Suprapubic skin (tissue), 4 donors: Measurements from ENCODE around the gene FNDC8. TPM values are rescaled to one million over a fixed set of nuclear protein-coding genes. Genes with fewer than 3 reads are reported as not detected.
"Not testable (repeated sequence)": the region's sequence is repeated elsewhere in the genome, so short reads cannot be mapped to it uniquely, and the experiment has no call there.

Source experiments
- DNase-seq, 2 donors: peaks; one replicate each; pipeline ENCODE4 v3.0.0-alpha.2; 2019; ENCODE audit warnings: low spot score in 2 of 2
- H3K27ac ChIP-seq: fragments of 200-600 bp; sonication (generic); one replicate; pipeline ENCODE4 v1.5.1; 2019
- H3K27me3 ChIP-seq: fragments of 200-600 bp; sonication (generic); one replicate; pipeline ENCODE4 v1.5.1; 2019
- H3K36me3 ChIP-seq: fragments of 200-600 bp; sonication (generic); one replicate; pipeline ENCODE4 v1.5.1; 2019
- H3K4me1 ChIP-seq: fragments of 200-600 bp; sonication (generic); one replicate; pipeline ENCODE4 v1.5.1; 2019
- H3K4me3 ChIP-seq: fragments of 200-600 bp; sonication (generic); one replicate; pipeline ENCODE4 v1.5.1; 2019; ENCODE audit warnings: mild to moderate bottlenecking
- H3K9me3 ChIP-seq: fragments of 200-600 bp; sonication (generic); one replicate; pipeline ENCODE4 v1.5.1; 2019
- EP300 ChIP-seq: sonication (generic); formaldehyde crosslinking; IDR thresholded peaks from one replicate; pipeline ENCODE4 v1.6.1; 2017; ENCODE audit warnings: antibody characterized with exemption
- POLR2A ChIP-seq, 2 donors: fragments of 450-650 bp; IDR thresholded peaks; one replicate each; pipeline ENCODE4 v1.6.1; 2017; ENCODE audit warnings: antibody characterized with exemption in 2 of 2, mild to moderate bottlenecking in 2 of 2, moderate library complexity in 2 of 2
- POLR2AphosphoS5 ChIP-seq, 3 donors: sonication (generic); formaldehyde crosslinking; IDR thresholded peaks; one replicate each; pipeline ENCODE4 v1.6.1; 2017; ENCODE audit warnings: antibody characterized with exemption in 3 of 3
- WGBS: methylation state at CpG from one replicate; pipeline ENCODE4 v1.1.5; 2018; 5-methylcytosine and 5-hydroxymethylcytosine counted together
- total RNA-seq, 4 donors: library from RNA; depleted of rRNA; stranded (reverse); fragments of >200 nt; gene quantifications; one replicate each; pipeline ENCODE4 v1.1.0, GENCODE V29; 2016
- TF ChIP-seq, protein P1 (sequence below), 2 donors: fragments of 200-600 bp in 1 of 2; fragments of 450-650 bp in 1 of 2; sonication (generic) in 1 of 2; IDR thresholded peaks; one replicate each; pipeline ENCODE4 v1.5.1; 2016 to 2019; ENCODE audit warnings: antibody characterized with exemption in 2 of 2, mild to moderate bottlenecking in 1 of 2, moderate library complexity in 1 of 2

The FNDC8 gene
- total RNA-seq, 4 donors from 2014 or later = not detected

DNA sequence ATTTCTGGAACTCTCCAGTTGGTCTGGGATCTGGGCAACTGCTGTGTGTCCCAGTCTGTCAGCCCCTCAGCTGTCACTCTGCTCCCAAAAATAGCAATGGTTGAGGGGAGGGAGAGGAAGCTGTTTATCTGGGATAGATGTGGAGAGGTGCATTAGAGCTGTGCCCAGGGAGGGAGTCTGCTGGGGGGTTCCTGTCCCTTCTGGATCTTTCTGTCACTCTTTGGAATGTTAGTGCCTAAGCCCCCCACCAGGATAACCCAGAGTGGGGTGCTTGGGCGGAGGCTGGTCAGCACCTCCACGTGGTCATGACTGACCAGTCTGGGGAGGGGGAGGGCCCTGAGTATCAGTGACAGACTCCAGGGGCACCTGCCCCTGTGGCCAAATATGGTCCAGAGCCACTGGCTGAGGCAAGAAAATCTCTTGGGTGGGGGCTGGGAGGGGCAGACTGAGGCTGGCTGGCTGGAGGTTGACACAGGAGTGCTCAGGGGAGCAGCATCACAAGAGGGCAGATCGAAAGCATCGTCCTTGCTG lies 26.0 kb downstream of the FNDC8 start, which contains the start of gene UNC45B:
Gene UNC45B, plus strand, starts transcription at position 443 of the 531 bp plus-strand sequence. CDS start 447 bp downstream, outside the sequence.
- no peak for DNase-seq
- TF ChIP-seq POLR2A (IDR thresholded peaks at IDR 0.05) = no peak
- TF ChIP-seq POLR2AphosphoS5 (IDR thresholded peaks at IDR 0.05) = no peak
- no peak for TF ChIP-seq EP300
- TF ChIP-seq, protein P1, sequence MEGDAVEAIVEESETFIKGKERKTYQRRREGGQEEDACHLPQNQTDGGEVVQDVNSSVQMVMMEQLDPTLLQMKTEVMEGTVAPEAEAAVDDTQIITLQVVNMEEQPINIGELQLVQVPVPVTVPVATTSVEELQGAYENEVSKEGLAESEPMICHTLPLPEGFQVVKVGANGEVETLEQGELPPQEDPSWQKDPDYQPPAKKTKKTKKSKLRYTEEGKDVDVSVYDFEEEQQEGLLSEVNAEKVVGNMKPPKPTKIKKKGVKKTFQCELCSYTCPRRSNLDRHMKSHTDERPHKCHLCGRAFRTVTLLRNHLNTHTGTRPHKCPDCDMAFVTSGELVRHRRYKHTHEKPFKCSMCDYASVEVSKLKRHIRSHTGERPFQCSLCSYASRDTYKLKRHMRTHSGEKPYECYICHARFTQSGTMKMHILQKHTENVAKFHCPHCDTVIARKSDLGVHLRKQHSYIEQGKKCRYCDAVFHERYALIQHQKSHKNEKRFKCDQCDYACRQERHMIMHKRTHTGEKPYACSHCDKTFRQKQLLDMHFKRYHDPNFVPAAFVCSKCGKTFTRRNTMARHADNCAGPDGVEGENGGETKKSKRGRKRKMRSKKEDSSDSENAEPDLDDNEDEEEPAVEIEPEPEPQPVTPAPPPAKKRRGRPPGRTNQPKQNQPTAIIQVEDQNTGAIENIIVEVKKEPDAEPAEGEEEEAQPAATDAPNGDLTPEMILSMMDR (IDR thresholded peaks at IDR 0.05) = no peak
- H3K27me3 ChIP-seq = peaks cover 9% of the 10 kb centered on the region
- H3K9me3 ChIP-seq = no peaks in the 10 kb centered on the region
- no peak within 1 kb of the TSS for H3K4me3 ChIP-seq
- no peaks in the 10 kb centered on the region for H3K4me1 ChIP-seq
- H3K27ac ChIP-seq = no peak within 1 kb of the TSS
- WGBS = 100% methylated on average over 2 of the region's 4 CpGs
- no peaks in the 10 kb centered on the region for H3K36me3 ChIP-seq

GRCh38 chr17:35148144-35148543 lies 26.7 kb downstream of the FNDC8 start:
- 100% methylated on average over 1 of the region's 9 CpGs for WGBS
- TF ChIP-seq POLR2AphosphoS5 (IDR thresholded peaks at IDR 0.05) = no peak
- no peak for TF ChIP-seq POLR2A (IDR thresholded peaks at IDR 0.05)
- no peak for DNase-seq
- Histone ChIP-seq H3K4me1 (no peaks in the 10 kb centered on the region), H3K27ac (no peak overlapping the region), H3K36me3 (no peaks in the 10 kb centered on the region), H3K4me3 (no peak overlapping the region), H3K27me3 (peaks cover 9% of the 10 kb centered on the region), H3K9me3 (no peaks in the 10 kb centered on the region)

- Histone ChIP-seq H3K27ac (no peak overlapping the region), H3K4me3 (no peak overlapping the region)
- WGBS = 90% methylated on average over 11 of the region's 11 CpGs
Measured at GRCh38 chr17:35149941-35150340, 28.5 kb downstream of the FNDC8 start.

GRCh38 chr17:35151080-35151479 lies 29.7 kb downstream of the FNDC8 start:
- 94% methylated on average over 29 of the region's 29 CpGs for WGBS
- DNase-seq, H3K27me3 ChIP-seq, H3K4me3 ChIP-seq, H3K4me1 ChIP-seq, H3K27ac ChIP-seq, H3K9me3 ChIP-seq, H3K36me3 ChIP-seq: not testable (repeated sequence)

More at GRCh38 chr17:35149941-35150340, 28.5 kb downstream of the FNDC8 start:
- Histone ChIP-seq H3K36me3 (no peaks in the 10 kb centered on the region), H3K4me1 (no peaks in the 10 kb centered on the region), H3K9me3 (no peaks in the 10 kb centered on the region), H3K27me3 (peaks cover 9% of the 10 kb centered on the region)
- DNase-seq = no peak
- TF ChIP-seq EP300 = no peak
- no peak for TF ChIP-seq POLR2AphosphoS5 (IDR thresholded peaks at IDR 0.05)
- TF ChIP-seq, protein P1 (IDR thresholded peaks at IDR 0.05) = no peak
- TF ChIP-seq POLR2A (IDR thresholded peaks at IDR 0.05) = no peak

DNA sequence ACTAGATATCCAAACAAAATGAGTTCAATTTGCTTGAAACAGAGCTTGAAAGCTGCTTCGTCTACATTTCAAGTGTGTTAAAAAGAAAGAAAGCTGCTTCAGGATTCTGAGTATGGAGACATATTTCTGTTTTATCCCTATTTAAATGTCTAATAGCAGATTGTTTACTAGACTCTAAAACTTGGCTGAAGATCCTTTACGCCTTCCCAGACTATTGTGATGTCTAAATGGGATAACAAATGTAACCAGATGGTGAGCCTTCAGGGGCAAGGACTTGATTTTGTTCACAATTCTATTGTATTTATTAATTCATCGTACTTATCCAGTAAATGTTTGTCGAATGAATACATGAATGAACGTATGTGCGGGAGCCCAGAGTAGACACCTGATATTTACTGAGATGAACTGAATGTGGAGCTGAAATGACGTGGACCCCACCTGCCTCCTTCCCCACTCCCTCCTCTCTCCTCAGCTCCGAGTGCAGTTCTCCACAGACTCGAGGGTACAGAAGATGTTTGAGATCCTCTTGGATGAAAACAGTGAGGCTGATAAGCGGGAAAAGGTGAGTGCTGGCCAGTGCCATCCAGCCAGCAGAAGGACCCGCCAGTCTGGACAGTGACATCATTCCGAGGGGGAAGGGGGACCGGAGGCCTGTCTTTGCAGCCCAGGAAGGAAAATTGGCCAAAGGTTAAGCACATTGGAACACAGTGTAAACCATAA lies 31.2 kb downstream of the FNDC8 start:
- 68% methylated on average over 13 of the region's 13 CpGs for WGBS
- no peaks in the 10 kb centered on the region for H3K4me1 ChIP-seq
- no peak for TF ChIP-seq EP300
- no peak for TF ChIP-seq POLR2AphosphoS5 (IDR thresholded peaks at IDR 0.05)
- TF ChIP-seq, protein P1 (IDR thresholded peaks at IDR 0.05) = no peak
- TF ChIP-seq POLR2A (IDR thresholded peaks at IDR 0.05) = no peak
- H3K36me3 ChIP-seq = no peaks in the 10 kb centered on the region
- H3K27me3 ChIP-seq = peaks cover 9% of the 10 kb centered on the region
- H3K9me3 ChIP-seq = no peaks in the 10 kb centered on the region
- no peak for DNase-seq
- H3K4me3 ChIP-seq = no peak overlapping the region
- no peak overlapping the region for H3K27ac ChIP-seq
